HUES64 (cell line): Measurements from ENCODE around the gene CAVIN1.

ENCODE experiments used
- H3K27ac ChIP-seq: 2 replicates; pipeline ENCODE4 v1.7.0; 2013; ENCODE audit warnings: low read depth, low read length, inconsistent platforms
- H3K27me3 ChIP-seq: 2 replicates; pipeline ENCODE4 v1.6.1; 2013; ENCODE audit warnings: mild to moderate bottlenecking, low read length; ENCODE audit not compliant: insufficient read depth
- H3K36me3 ChIP-seq: 2 replicates; pipeline ENCODE4 v1.6.1; 2013; ENCODE audit warnings: mild to moderate bottlenecking, low read length; ENCODE audit not compliant: insufficient read depth
- H3K4me1 ChIP-seq: 2 replicates; pipeline ENCODE4 v1.6.1; 2013; ENCODE audit warnings: mild to moderate bottlenecking, low read length, moderate library complexity; ENCODE audit not compliant: insufficient read depth
- H3K4me3 ChIP-seq: 2 replicates; pipeline ENCODE4 v1.5.1; 2013; ENCODE audit warnings: mild to moderate bottlenecking, low read length, moderate library complexity
- H3K9ac ChIP-seq: 2 replicates; pipeline ENCODE4 v1.6.1; 2013; ENCODE audit warnings: mild to moderate bottlenecking, low read depth, low read length
- H3K9me3 ChIP-seq: 2 replicates; pipeline ENCODE4 v1.6.1; 2013; ENCODE audit warnings: low read depth, low read length; ENCODE audit not compliant: insufficient read depth
- WGBS: fragments of 150-250, 120-280 bp; methylation state at CpG from one replicate; pipeline ENCODE4 v1.1.7; 2013; ENCODE audit warnings: missing lambda C conversion rate; 5-methylcytosine and 5-hydroxymethylcytosine counted together

Gene CAVIN1

GRCh38 chr17:42388381-42389134 lies 34.5 kb downstream of the CAVIN1 start, which contains the start of gene STAT3:
TSS of gene STAT3 (minus strand) at chr17:42388442. CDS start at chr17:42348516, 39,926 bp downstream.
- WGBS: 2% methylated on average over 44 of the region's 44 CpGs
- Histone ChIP-seq H3K36me3 (0 out of 2 replicates have a peak, but pooled peaks cover 3% of the 10 kb centered on the region), H3K9me3 (no peaks in the 10 kb centered on the region), H3K27me3 (no peaks in the 10 kb centered on the region), H3K27ac (peak within 1 kb of the TSS; percentile 91), H3K9ac (peak within 1 kb of the TSS; percentile 78), H3K4me1 (peaks cover 22% of the 10 kb centered on the region), H3K4me3 (peak within 1 kb of the TSS; percentile 96)

GRCh38 chr17:42387661-42388380 lies 35.2 kb downstream of the CAVIN1 start:
- under 1% methylated on average over 62 of the region's 62 CpGs for WGBS
- peak overlapping the region; percentile 78 for H3K9ac ChIP-seq
- peak overlapping the region; percentile 91 for H3K27ac ChIP-seq
- H3K9me3 ChIP-seq: no peaks in the 10 kb centered on the region
- peaks cover 22% of the 10 kb centered on the region for H3K4me1 ChIP-seq
- H3K27me3 ChIP-seq: no peaks in the 10 kb centered on the region
- H3K36me3 ChIP-seq: peaks cover 5% of the 10 kb centered on the region; the same call in 1 of the 2 replicates
- H3K4me3 ChIP-seq: peak overlapping the region; percentile 96

GRCh38 chr17:42386777-42387657 lies 36.0 kb downstream of the CAVIN1 start:
- Histone ChIP-seq H3K9me3 (no peaks in the 10 kb centered on the region), H3K27ac (peak overlapping the region; percentile 91; the same call in 1 of the 2 replicates), H3K9ac (peak overlapping the region; percentile 78), H3K4me3 (peak overlapping the region; percentile 96), H3K36me3 (peaks cover 5% of the 10 kb centered on the region; the same call in 1 of the 2 replicates), H3K4me1 (peaks cover 24% of the 10 kb centered on the region), H3K27me3 (no peaks in the 10 kb centered on the region)
- WGBS: 14% methylated on average over 7 of the region's 8 CpGs

GRCh38 chr17:42381898-42382297 lies 41.2 kb downstream of the CAVIN1 start:
- 89% methylated on average over 3 of the region's 3 CpGs for WGBS
- peaks cover 5% of the 10 kb centered on the region; the same call in 1 of the 2 replicates for H3K36me3 ChIP-seq
- no peaks in the 10 kb centered on the region for H3K9me3 ChIP-seq
- H3K4me1 ChIP-seq: peaks cover 26% of the 10 kb centered on the region
- H3K27ac ChIP-seq: no peak overlapping the region
- no peak overlapping the region for H3K9ac ChIP-seq
- H3K27me3 ChIP-seq: no peaks in the 10 kb centered on the region
- no peak overlapping the region for H3K4me3 ChIP-seq

GRCh38 chr17:42380935-42381334 lies 42.1 kb downstream of the CAVIN1 start:
- 98% methylated on average over 3 of the region's 3 CpGs for WGBS
- H3K4me3 ChIP-seq: no peak overlapping the region
- peaks cover 5% of the 10 kb centered on the region; the same call in 1 of the 2 replicates for H3K36me3 ChIP-seq
- peaks cover 21% of the 10 kb centered on the region for H3K4me1 ChIP-seq
- no peak overlapping the region for H3K27ac ChIP-seq
- no peak overlapping the region for H3K9ac ChIP-seq
- no peaks in the 10 kb centered on the region for H3K27me3 ChIP-seq
- no peaks in the 10 kb centered on the region for H3K9me3 ChIP-seq

- peaks cover 5% of the 10 kb centered on the region; the same call in 1 of the 2 replicates for H3K36me3 ChIP-seq
- H3K27ac ChIP-seq: peak overlapping the region; percentile 23; the same call in 1 of the 2 replicates
- H3K27me3 ChIP-seq: no peaks in the 10 kb centered on the region
- peaks cover 29% of the 10 kb centered on the region for H3K4me1 ChIP-seq
- 0 out of 2 replicates have a peak overlapping the region, but pooled peaks have one; percentile 0 for H3K4me3 ChIP-seq
- 63% methylated on average over 6 of the region's 6 CpGs for WGBS
- H3K9ac ChIP-seq: 0 out of 2 replicates have a peak overlapping the region, but pooled peaks have one; percentile 5
- no peaks in the 10 kb centered on the region for H3K9me3 ChIP-seq
Observed at GRCh38 chr17:42378959-42379594, 44.0 kb downstream of the CAVIN1 start.

- Histone ChIP-seq H3K36me3 (peaks cover 4% of the 10 kb centered on the region; the same call in 1 of the 2 replicates), H3K4me1 (peaks cover 29% of the 10 kb centered on the region), H3K27ac (peak overlapping the region; percentile 23; the same call in 1 of the 2 replicates), H3K27me3 (no peaks in the 10 kb centered on the region), H3K9me3 (no peaks in the 10 kb centered on the region), H3K9ac (no peak overlapping the region), H3K4me3 (no peak overlapping the region)
- WGBS: 92% methylated on average over 10 of the region's 10 CpGs
Observed at GRCh38 chr17:42378359-42378958, 44.6 kb downstream of the CAVIN1 start.

- Histone ChIP-seq H3K9ac (no peak overlapping the region), H3K36me3 (peaks cover 15% of the 10 kb centered on the region), H3K27me3 (no peaks in the 10 kb centered on the region), H3K4me3 (no peak overlapping the region), H3K27ac (no peak overlapping the region), H3K9me3 (peaks cover 7% of the 10 kb centered on the region), H3K4me1 (peaks cover 14% of the 10 kb centered on the region)
- WGBS: no CpG with 5 or more reads among the region's 1 CpG
Observed at GRCh38 chr17:42373896-42374295, 49.2 kb downstream of the CAVIN1 start.

GRCh38 chr17:42372142-42372541 lies 50.9 kb downstream of the CAVIN1 start:
- H3K9ac ChIP-seq: no peak overlapping the region
- peaks cover 15% of the 10 kb centered on the region for H3K36me3 ChIP-seq
- H3K4me1 ChIP-seq: peaks cover 21% of the 10 kb centered on the region
- no peak overlapping the region for H3K27ac ChIP-seq
- no peaks in the 10 kb centered on the region for H3K27me3 ChIP-seq
- H3K9me3 ChIP-seq: peaks cover 7% of the 10 kb centered on the region
- no peak overlapping the region for H3K4me3 ChIP-seq
